GM18526 (cell line): ENCODE measurements around the gene DRAXIN.

Experiments used
- POLR2A ChIP-seq: IDR thresholded peaks from 3 replicates; pipeline ENCODE4 v1.6.1; 2011; ENCODE audit not compliant: insufficient read length; ENCODE audit errors: extremely low read depth

The DRAXIN gene

DNA sequence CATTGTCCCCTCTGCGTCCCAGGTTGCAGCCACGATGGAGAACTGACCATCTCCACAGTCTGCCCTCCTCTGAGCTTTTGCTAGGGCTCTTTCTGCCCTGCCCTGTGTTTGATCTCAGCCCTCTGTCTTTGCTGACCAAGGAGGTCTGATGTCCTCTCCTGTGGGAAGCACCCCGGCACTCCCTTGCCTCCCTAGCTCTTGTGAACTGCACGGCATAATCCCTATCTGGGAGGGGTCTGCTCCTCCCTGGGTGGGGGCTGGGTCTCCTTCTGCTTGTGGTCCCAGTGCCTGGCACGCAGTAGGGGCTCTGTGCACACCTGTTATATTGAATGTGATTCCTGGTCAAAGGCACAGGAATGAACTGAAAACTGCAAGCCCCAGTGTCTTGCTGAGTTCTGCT, 2.4 kb downstream of the DRAXIN start:
- TF ChIP-seq POLR2A, result no peak

GRCh38 chr1:11695861-11696260, 4.4 kb downstream of the DRAXIN start:
- no peak for TF ChIP-seq POLR2A

- TF ChIP-seq POLR2A, result no peak
Observed at GRCh38 chr1:11697188-11697892, 5.8 kb downstream of the DRAXIN start.

DNA sequence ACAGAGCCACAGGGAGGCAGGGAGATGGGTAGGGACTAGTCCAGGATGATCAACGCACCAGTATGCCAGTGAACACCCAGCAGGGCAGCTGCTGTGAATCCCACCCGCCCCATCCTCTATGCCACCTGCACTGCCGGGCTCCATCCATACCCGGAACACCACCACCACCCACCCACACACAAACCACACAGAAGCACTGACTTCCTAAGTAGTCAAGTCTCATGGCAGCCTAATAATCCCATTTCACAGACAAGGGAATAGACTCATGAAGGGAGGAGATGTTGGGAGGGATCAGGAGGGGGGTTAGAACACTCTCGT, 6.3 kb downstream of the DRAXIN start:
- TF ChIP-seq POLR2A, result no peak

- no peak for TF ChIP-seq POLR2A
Observed at GRCh38 chr1:11700601-11701467, 9.3 kb downstream of the DRAXIN start.

DNA sequence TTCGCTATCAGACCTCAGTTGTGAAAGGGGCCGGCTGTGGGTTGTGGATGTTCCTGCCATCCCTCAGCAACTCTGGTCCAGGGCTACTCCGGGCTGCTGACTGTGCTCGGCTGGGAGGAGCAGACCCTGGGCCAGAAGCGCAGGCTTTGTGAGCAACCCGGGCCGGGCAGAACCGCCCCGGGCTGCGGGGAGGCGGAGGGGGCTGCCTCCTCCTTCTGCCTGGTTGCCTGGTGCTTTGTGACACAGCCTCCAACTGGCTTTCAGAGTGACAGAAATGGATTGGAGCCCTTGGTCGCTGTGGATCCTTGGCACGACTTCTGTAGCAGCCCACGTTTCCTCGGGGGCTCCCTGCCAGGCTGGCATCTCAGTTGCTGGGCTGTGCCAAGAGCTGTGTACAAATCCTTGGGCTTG, 10.0 kb downstream of the DRAXIN start:
- no peak for TF ChIP-seq POLR2A

DNA sequence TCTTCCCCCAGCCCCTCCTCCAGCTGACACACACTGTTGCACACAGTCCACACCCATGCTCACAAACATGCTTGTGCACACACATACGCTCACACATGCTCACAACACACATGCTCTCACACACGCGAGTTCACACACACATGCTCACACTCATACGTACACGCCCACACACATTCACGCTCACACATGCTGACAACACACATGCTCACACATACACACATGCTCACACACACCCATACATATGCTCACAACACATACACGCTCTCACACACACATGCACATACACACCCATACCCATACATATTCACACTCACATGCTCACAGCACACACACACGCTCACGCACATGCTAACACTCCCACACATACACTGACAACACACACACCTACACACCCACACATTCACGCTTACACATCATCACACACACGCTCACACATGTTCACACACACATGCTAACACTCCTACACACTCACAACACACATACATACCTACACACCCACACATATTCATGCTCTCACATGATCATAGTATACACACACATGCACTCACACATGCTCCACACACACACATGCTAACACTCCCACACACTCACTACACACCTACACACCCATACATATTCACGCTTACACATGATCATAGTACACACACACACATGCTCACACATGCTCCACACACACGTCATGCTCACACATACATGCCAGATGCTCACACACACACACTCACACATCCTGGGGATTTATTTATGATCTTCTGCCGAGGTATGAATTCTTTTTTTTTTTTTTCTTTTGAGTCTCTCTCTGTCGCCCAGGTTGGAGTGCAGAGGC, 10.7 kb downstream of the DRAXIN start:
- TF ChIP-seq POLR2A, result no peak

GRCh38 chr1:11703357-11704193, 12.1 kb downstream of the DRAXIN start:
- no peak for TF ChIP-seq POLR2A

DNA sequence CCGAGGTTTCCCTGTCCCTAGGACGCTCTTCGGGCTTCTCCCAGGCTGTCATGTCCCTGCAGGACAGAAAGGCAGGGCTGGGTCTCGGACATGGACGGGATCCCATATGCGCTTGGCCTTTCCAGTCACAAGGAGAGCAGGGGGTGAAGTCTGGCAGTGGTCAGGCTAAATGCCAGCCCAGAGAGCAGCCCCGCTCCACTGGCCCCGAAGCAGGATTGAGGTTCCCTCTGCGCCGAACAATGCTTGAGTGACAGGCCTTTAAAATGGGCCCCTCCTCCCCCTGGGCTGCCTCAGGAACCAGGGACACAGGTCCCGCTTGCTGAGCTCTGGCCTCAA, 12.7 kb downstream of the DRAXIN start:
- TF ChIP-seq POLR2A, result no peak

- TF ChIP-seq POLR2A, result no peak
Observed at GRCh38 chr1:11704691-11705475, 13.4 kb downstream of the DRAXIN start.

GRCh38 chr1:11705596-11705995, 14.1 kb downstream of the DRAXIN start:
- no peak for TF ChIP-seq POLR2A

GRCh38 chr1:11706292-11706691, 14.8 kb downstream of the DRAXIN start:
- TF ChIP-seq POLR2A, result no peak

DNA sequence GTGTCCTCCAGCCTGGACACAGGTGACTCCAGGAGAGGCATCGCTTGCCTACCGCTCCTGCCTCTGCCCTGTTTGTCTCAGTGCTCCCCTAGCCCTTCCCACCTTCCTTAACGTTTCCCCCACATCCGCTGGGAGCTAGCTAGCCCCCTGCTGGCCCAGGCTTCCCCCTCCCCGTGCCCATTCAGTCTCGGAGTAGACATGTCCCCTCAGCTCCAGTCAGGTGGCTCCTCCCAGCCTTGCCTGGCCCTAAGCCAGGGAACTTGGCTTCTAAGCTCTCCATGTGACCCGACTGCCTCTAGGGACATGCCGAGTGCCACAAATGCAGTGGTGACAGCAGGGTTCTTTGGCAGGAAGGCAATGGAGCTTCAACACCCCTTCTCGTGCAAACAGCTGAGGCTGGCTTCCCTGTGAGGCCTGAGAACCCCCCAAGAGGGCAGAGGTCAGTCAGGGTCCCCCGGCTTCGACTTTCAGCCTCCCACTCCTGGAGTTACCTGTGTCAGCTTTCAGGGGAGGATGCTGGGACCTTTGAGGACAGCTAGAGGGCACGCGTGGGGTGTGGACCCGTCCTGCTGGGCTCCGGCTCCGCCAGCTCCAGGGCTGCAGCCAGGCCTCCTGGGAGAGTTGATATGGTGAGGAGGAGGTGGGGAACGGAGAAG, 16.2 kb downstream of the DRAXIN start:
- TF ChIP-seq POLR2A, result no peak

GRCh38 chr1:11708554-11709350, 17.2 kb downstream of the DRAXIN start:
- no peak for TF ChIP-seq POLR2A
